ENCODE results near the gene CCDC15.
"Not testable (repeated sequence)": the region's sequence is repeated elsewhere in the genome, so short reads cannot be mapped to it uniquely, and the experiment has no call there.

Gene CCDC15

DNA sequence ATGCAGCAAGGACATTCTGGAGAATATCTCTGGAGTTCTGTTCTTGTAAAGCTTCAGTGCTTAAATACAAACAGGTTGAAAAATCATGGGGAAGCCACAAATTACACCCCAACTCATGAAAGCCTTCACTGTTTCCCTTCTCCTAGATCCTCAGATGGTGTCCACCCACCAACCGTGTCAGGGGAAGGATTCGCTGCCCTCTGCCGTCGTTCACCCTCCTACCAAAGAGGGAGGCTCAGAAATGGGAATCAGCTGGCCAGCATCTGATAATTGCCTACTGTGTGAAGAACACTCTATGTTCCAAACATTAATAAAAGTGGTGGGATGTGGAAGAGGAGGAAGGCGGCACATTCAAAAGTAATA, 10.8 kb upstream of the CCDC15 start:
- DNase-seq, result no peak

- no peak for DNase-seq
These were observed 10.3 kb upstream of the CCDC15 start for GRCh38 chr11:124943741-124944140.

DNA sequence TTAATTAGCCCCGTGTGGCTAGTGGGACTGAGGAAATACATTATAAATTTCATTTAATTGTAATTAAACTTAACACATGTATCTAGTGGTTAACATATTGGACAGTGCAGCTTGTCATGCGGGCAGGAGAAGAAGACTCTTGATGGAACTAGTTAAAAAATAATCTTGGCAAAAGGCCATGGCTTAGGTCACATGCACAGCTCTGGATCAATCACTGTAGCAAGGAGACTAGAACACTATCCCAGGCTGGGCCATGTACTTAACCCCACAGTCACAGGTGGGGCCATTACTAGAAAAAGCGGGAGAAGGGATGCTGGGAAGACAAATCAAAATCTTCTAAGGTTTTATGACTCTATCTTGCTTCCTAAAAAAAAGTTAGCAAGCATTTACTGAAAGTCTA, 9.4 kb upstream of the CCDC15 start:
- DNase-seq, result no peak

GRCh38 chr11:124945826-124946225, 8.2 kb upstream of the CCDC15 start:
- no peak for DNase-seq

- no peak for DNase-seq
These were observed 7.3 kb upstream of the CCDC15 start for GRCh38 chr11:124946735-124947141.

DNA sequence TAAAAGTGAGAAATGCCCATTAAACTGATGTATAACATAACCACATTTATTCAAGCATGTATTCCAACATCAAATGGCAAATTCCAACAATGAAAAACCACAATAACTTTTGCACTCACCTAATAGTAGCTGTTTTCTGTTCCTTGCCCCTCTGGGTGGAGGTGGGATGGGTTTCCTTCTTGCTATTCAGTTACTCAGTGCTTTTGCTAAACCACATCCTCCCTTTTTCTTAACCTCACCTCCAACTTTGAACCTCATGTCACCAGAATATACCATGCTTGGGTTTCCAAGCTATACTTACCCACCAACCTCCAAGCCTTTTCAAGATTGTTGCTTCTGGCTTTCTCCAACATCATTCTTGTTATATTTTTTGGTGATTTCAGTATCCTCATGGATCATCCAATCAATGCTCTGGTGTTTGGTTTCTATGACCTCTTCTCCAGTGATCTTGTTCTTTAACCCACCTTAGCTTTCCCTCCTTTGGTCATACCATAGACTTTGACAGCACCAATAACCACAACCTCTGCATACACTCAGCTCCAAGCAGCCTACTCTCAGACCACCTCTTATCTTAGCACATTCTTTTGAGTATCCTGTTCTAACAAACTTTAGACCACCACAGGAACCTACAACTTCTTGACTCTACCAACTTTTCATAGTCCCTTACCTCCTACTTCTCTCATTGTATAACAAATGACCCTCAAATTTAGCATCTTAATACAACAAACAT, 3.2 kb upstream of the CCDC15 start:
- no peak for DNase-seq

GRCh38 chr11:124951341-124951740, 2.7 kb upstream of the CCDC15 start:
- no peak for DNase-seq

GRCh38 chr11:124954590-124954955, 571 bp downstream of the CCDC15 start:
- DNase-seq, result no peak

GRCh38 chr11:124955035-124955434, 1.0 kb downstream of the CCDC15 start:
- DNase-seq, result no peak

GRCh38 chr11:124961972-124962609, 8.1 kb downstream of the CCDC15 start:
- DNase-seq, result peak; percentile 60

DNA sequence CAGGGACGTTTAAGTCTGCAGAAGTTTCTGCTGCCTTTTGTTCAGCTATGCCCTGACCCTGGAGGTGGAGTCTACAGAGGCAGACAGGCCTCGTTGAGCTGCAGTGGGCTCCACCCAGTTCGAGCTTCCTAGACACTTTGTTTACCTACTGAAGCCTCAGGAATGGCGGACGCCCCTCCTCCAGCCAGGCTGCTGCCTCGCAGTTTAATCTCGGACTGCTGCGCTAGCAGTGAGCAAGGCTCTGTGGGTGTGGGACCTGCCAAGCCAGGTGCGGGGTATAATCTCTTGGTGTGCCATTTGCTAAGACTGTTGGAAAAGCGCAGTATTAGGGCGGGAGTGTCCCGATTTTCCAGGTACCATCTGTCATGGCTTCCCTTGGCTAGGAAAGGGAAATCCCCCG, 14.2 kb downstream of the CCDC15 start:
- not testable (repeated sequence) for DNase-seq

DNA sequence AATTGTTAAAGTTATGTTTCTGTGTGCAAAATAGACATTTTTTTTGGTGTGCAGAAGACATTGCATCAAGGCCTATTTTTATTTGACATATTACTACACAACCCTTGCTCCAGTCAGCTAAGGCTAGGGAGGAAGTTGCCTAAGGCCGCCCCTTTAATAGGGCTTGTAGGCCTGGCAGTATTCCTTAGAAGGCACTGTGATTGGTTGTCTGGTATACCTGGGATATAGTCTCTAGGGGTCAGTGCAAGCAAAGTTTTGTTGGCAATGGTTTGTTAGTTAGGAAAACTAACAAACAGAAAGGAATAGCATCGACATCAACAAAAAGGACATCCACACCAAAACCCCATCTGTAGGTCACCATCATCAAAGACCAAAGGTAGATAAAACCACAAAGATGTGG, 16.9 kb downstream of the CCDC15 start:
- no peak for DNase-seq

GRCh38 chr11:124971810-124972209, 17.8 kb downstream of the CCDC15 start:
- DNase-seq, result no peak

- DNase-seq, result no peak
These were observed 22.5 kb downstream of the CCDC15 start for GRCh38 chr11:124976531-124976930.

DNA sequence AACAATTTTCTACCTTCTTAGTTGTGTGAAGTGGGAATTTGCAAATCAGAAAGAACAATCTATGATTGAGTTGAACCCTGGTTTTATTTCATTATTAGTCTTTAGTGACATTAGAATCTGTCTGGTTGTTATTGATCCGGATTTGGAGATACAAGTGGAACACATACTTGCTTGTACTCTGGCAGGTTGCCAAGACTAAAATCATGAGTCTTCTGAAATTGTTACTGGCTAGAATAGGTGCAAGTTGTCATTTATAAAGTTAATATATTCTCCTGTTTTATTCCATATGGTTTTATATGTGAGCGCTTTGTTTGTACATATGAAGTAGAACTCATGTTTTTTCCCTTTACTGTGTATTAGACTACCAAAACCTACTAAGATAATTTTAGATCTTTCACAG, 23.0 kb downstream of the CCDC15 start:
- DNase-seq, result no peak

GRCh38 chr11:124978316-124978715, 24.3 kb downstream of the CCDC15 start:
- DNase-seq, result no peak

- no peak for DNase-seq
These were observed 28.0 kb downstream of the CCDC15 start for GRCh38 chr11:124982043-124982442.

DNA sequence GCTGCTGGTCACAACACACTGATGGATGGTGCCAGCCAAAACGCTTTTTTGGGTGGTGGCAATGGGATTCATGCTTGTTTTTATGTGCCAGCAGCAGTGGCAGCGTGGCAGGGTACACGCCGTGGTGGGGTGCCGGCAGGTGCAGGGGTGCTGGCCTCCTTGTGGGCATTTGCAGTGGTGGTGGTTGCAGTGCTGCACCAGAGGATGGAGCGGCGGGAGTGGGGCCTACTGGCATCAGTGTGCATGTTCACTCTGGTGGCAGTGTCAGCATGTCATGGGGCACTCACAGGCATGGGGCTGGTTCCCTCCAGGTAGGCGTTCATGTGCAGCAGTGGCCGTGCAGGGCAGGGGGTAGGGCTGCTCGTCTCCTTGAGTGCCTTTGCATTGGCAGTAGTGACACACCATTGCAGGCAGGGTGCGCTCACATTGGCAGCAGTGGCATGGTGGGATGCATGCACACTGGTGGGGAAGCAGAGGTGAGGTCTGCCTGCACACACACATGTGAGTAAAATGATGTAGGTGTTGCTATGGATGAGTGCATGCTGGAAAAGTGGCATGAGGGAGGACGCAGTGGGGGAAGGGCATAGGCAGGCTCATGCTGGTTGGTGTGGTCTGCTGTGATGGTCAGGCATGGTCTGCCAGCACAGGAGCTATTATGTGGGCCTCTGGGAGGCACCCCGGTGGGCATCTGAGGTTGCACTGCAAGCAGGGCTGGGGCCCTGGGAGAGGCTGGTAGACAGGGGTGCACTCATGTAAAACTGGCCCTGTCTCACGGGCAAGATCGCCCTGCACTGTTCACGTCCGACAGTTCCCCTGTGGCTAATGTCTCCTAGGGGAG, 29.9 kb downstream of the CCDC15 start:
- DNase-seq, result no peak

GRCh38 chr11:124984512-124984854, 30.5 kb downstream of the CCDC15 start:
- DNase-seq, result no peak

DNA sequence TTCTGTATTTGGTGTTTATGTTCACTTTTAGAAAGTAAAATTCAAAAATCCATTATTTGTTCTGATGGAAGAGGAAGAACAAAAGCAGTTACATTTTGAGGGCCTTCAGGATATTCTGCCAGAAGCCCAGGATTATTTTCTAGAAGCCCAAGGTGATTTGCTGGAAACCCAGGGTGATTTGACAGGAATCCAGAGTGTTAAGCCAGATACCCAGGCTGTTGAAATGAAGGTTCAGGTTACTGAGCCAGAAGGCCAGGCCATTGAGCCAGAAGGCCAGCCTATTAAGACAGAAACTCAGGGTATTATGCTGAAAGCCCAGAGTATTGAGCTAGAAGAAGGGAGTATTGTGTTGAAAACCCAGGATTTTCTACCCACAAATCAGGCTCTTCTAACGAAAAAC, 33.1 kb downstream of the CCDC15 start:
- no peak for DNase-seq

DNA sequence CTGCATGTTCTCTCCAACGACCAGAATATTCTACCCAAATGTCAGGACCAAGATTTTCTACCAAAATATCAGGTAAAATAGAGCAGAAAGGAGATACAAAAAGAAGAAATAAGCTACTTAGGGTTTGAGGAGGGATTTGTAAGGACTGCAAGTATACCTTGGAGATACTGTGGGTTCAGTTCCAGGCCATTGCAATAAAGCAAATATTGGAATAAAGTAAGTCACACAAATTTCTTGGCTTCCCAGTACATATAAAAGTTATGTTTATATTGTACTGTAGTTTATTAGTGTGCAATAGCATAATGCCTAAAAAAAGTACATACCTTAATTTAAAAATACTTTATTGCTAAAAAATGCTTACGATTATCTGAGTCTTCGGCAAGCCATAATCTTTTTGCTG, 34.1 kb downstream of the CCDC15 start:
- DNase-seq, result no peak

DNA sequence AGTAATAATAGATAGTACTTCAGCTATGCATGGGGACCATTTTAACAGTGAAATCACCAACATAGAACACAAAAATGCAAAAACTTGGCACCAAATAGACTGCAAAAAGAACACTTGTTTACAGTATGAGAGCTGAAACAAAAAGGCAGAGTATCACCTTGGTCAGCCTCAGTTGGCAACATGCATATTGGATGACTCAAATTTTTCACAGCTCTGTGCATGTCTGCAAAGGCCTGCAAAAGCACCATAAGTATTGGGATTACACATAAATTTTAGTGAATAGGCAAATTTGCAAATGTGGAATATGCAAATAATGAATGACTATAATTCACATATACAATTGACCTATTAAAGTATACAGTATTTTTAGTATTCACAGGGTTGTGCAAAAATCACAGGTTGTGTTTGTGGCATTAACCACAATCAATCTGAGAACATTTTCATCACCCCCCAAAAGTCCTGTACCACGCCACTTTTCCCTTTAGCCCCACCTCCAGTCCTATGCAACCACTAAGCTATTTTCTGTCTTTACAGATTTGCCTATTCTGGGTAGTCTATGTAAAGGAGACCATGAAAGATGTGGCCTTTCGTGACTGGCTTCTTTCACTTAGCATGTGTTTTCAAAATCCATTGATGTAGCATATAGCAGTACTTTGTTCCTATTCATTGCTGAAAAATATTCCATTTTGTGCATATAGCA, 47.2 kb downstream of the CCDC15 start:
- no peak for DNase-seq

DNA sequence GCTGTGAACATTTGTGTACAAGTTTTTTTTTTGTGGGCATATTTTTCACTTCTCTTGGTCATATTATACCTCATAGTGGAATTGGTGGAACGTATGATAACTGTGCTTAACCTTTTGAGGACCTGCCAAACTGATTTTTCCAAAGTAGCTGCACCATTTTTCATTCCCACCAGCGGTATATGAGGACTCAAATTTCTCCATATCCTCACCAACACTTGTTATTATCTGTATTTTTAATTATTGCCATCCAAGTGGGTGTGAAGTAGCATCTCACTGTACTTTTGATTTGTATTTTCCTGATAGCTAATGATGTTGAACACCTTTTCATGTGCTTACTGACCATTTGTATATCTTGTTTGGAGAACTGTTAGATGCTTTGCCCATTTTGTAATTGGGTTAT, 47.8 kb downstream of the CCDC15 start:
- no peak for DNase-seq

DNA sequence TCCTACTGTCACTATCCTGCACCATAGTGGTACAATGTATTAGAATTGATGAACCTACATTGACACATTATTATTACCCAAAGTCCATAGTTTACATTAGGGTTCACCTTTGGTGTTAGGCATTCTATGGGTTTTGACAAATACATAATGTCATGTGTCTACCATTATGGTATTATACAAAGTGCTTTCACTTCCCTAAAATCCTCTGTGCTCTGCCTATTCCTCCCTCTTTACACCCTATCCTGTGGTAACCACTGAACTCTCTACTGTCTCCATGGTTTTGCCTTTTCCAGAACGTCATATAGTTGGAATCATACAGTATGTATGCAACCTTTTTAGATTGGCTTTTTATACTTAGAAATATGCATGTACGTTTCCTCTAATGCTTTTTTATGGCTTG, 51.5 kb downstream of the CCDC15 start:
- no peak for DNase-seq
